ELF-1 (cell line): ENCODE results near the gene SNX30.

ENCODE experiments used
- DNase-seq: peaks from one replicate; pipeline ENCODE4 v3.0.0-alpha.2; 2016; ENCODE audit warnings: low read depth, low spot score

Gene SNX30

GRCh38 chr9:112820881-112821280 is 70.3 kb downstream of the SNX30 start:
- no peak for DNase-seq

- no peak for DNase-seq
These were observed 72.1 kb downstream of the SNX30 start for GRCh38 chr9:112822618-112823017.

- DNase-seq = no peak
These were observed 72.7 kb downstream of the SNX30 start for GRCh38 chr9:112823257-112823656.

- DNase-seq = no peak
These were observed 80.8 kb downstream of the SNX30 start for GRCh38 chr9:112831281-112831851.

- no peak for DNase-seq
These were observed 81.4 kb downstream of the SNX30 start for GRCh38 chr9:112831969-112832368.

- no peak for DNase-seq
These were observed 82.5 kb downstream of the SNX30 start for GRCh38 chr9:112833081-112833480.

GRCh38 chr9:112836394-112836793 is 85.8 kb downstream of the SNX30 start:
- DNase-seq = peak; percentile 13

GRCh38 chr9:112838342-112838741 is 87.8 kb downstream of the SNX30 start:
- no peak for DNase-seq

- DNase-seq = no peak
These were observed 88.8 kb downstream of the SNX30 start for GRCh38 chr9:112839331-112839730.

- no peak for DNase-seq
These were observed 90.7 kb downstream of the SNX30 start for GRCh38 chr9:112841261-112841660.

- no peak for DNase-seq
These were observed 92.0 kb downstream of the SNX30 start for GRCh38 chr9:112842555-112842954.

- peak; percentile 86 for DNase-seq
These were observed 94.4 kb downstream of the SNX30 start for GRCh38 chr9:112844771-112845542.

GRCh38 chr9:112846528-112847488 is 96.2 kb downstream of the SNX30 start:
- peak; percentile 16 for DNase-seq

GRCh38 chr9:112848316-112849151 is 98.0 kb downstream of the SNX30 start:
- peak; percentile 62 for DNase-seq

- DNase-seq = no peak
These were observed 98.9 kb downstream of the SNX30 start for GRCh38 chr9:112849363-112849922.

- no peak for DNase-seq
These were observed 100.3 kb downstream of the SNX30 start for GRCh38 chr9:112850840-112851239.

GRCh38 chr9:112852741-112853504 is 102.4 kb downstream of the SNX30 start:
- DNase-seq = no peak

GRCh38 chr9:112853882-112854585 is 103.5 kb downstream of the SNX30 start:
- DNase-seq = no peak

GRCh38 chr9:112854657-112855056 is 104.1 kb downstream of the SNX30 start:
- no peak for DNase-seq

GRCh38 chr9:112856200-112856599 is 105.6 kb downstream of the SNX30 start:
- DNase-seq = no peak
